Stimulated activated CD4-positive, alpha-beta T cell treated with anti-CD3 and anti-CD28 coated beads, Interleukin-12 subunit alpha, Interleukin-12 subunit beta, amount 100 ng/mL, for 24 hours (primary cell): ENCODE data around the gene NIBAN1.

Experiments
- DNase-seq, 2 experiments: peaks; one replicate each; pipeline ENCODE4 v3.0.0-alpha.2; 2020; ENCODE audit warnings: low read depth in 2 of 2

NIBAN1 gene

DNA sequence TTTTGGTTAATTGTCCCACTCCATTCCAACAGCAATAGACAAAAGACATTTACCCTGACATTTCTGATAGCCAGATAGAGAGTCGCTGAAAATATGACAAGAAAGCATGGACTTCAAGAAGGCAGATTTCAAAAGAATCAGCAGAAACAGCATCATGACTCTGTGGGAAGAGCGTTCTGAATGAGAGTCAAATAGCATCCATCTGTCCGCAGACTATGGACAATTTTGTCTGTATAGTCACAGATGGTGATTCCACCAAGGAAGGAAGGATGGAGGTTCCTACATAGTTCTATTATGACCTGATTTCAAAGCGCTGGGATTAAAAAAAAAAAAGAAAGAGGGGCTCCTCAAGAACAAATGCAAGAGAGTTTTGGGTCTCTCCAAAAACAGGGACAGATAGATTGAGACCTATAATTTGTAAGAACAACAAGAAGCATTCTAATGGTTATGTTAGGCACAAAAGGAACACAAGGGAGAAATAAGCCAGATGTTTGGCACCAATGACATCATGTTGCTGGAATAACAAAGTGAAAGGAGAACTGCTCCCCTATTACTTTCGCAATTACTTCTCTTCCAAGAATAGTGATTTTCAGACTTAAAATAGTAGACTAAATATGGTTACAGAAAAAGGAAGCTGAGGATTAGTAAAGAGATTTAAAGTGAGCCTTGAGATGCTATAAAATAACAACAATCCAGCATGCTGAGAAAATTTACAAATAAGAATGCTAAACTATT, 28.5 kb downstream of the NIBAN1 start:
- no peak for DNase-seq

DNA sequence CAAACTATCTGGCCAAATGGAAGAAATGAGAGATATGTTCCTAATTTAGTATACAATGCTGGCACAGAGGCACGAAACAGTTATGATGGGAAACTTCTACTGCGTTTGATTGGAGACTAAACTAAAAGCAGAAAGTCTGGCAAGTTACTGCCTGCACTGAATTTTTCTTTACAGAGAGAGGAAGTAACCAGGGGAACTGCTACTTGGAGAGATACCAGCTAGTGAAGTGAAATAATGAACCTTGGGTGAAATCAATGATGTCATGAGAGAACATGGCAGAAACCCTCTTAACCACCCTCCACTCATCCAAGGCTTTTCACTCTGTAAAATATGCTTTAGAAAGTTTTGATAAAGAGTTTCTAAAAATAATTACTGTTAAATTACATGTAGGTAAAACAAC, 29.3 kb downstream of the NIBAN1 start:
- no peak for DNase-seq

DNA sequence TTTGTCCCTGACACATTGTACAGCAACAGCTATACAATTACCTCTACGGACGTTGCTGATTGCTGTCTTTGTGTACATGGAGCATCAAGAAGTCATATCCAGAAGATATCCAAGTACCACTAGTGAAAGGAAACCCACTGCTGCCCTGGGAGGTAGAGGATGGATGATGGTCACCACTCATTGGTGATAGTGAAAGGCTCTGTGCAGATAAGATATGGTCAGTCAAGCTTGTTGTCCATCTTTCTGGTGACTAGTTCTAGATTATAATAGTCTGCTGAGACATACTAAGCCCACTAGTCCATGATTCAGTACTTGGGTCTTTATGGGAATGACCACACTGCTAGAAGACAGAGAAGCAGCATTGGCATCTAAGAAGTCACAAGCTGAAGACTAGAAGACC, 30.3 kb downstream of the NIBAN1 start:
- no peak for DNase-seq

DNA sequence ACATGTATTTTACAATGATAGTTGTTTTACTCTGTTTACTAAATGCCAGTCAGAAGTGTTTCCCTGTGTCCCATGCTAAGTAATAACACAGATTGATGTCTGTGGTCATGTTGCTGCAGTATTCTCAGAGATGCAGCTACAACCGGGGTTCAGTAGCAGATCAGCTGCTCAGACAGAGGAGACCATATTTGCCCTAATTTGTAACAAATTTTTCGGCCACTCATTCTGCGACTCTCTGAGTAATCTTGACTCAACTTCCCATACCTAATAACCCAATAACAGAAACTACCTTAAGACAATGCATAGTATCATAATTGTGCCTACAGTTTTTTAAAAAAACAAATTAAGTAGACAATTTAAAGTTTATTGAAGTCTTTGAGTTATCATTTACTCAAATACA, 32.6 kb downstream of the NIBAN1 start:
- peak in 1 of 2 experiments; percentile 4 for DNase-seq

DNA sequence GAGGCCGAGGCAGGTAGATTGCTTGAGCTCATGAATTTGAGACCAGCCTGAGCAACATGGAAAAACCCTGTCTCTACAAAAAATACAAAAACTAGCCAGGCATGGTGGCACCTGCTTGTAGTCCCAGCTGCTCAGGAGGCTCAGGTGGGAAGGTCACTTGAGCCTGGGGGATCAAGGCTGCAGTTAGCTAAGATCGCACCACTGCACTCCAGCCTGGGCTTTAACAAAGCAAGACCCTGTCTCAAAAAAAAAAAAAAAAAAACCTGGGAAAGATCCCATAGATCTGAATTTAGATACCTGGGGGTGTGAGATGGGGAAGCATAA, 32.9 kb downstream of the NIBAN1 start:
- DNase-seq: no peak

DNA sequence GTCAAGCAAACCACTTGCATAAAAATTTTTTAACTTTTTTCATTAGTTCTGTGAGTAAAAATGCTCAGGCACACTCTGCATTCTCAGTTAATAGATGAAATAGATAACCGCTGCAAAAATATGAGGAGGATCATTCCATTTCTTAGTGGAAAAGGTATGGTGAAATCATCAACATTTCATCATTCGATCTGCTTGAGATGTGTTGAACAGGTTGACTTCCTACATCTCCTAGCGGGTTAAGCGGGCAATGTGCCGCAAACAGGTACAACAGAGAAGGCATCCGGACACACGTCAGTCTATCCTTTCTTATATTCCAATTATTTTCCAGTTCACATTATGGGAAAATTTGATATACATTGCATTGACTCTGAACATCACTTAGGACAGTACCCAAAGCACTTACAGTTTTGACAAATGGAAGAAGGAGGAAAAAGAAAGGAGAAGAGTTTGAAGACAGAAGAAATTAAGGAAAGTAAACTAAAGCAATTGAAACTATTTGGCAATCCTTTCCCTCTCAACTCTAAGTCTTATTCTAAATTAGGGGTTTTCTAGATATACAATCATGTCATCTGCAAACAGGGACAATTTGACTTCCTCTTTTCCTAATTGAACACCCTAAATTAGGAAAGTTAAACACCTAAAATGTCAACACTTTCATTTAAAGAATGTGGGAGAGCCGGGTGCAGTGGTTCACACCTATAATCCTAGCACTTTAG, 33.5 kb downstream of the NIBAN1 start:
- no peak for DNase-seq

DNA sequence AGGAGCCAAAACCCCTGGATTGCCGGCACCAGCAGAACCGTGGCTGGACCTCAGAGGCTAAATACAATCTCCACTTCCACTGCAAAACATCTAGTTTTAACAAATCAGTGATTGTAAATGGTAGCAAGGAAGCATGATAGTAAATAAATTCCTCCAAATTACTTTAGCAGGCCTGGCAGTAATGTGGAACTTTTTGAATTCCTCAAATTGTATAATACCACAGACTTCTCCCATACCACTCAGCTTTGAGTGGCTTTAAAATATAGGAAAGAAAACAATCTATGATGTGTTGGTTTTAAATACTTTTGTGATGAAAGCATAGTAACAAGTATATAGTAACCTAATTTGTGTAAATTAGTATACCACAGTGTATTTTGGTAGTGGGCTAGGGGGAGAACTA, 34.1 kb downstream of the NIBAN1 start:
- DNase-seq: no peak

DNA sequence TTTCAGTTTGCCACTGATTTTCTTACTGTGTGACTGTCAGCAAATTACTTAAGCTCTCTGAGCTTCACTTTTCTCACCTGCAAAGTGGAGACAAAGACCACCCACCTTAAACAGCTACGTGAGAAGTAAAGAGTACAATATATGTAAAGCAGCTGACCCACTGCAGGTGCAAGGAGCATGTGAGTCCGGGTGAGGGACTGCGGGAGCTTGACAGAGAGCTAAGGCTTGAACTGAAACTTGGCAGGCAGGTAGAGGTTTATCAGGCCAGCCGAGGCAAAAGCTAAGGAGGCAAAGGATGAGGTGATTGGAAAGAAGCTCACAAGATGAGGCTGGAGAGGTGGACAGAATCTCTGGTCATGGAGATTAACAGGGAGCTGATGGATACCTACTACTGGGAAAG, 36.6 kb downstream of the NIBAN1 start:
- no peak for DNase-seq

DNA sequence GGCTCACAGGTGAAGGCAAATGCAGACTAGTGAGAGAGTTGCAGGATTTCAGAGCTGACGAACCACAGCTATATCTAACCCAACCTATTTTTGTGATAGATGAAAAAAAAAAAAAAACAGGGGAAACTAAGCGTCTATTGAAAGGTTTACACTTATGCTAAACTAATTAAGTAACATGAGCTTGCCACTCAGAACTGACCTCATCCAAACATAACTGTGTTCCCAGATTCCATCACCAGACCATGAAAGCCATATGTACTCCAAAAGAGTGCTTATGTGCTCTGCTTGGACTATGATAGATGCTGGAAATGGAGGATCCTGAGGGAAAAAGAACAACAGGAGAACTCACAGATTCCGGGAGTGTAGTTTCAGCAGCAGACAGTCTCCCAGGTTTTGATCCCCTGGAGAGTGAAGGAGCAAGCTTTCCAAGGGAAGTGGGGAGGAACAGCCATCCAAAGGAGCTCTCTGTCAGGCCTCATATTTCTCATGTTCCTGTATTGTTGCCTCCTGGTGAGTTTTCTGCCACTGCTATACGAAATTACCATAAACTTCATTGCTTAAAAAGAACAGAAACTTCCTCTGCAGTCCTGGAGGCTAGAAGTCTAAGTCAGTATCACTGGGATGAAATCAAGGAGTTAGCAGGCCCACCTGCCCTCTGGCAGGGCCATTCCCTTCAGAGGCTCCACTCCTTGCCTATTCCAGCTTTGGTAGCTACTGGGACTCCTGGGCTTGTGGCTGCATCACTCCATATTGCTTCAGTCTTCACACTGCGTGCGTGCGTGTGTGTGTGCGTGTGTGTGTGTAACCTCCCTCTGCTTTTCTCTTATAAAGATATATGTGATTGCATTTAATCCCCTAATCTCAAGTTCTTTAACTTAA, 38.1 kb downstream of the NIBAN1 start:
- no peak for DNase-seq

DNA sequence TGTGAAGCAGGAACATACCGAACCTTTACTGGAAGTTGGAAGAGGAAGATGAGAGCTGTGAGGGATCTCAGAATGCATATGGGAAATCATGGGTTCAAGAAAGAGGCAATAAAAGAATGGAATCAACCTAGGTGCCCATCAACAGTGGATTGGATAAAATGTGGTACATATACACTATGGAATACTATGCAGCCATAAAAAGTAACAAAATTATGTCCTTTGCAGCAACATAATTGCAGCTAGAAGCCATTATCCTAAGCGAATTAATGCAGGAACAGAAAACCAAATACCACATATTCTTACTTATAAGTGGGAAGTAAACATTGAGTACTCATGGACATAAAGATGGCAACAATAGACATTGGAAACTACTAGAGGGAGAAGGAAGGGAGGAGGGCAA, 40.4 kb downstream of the NIBAN1 start:
- no peak for DNase-seq

DNA sequence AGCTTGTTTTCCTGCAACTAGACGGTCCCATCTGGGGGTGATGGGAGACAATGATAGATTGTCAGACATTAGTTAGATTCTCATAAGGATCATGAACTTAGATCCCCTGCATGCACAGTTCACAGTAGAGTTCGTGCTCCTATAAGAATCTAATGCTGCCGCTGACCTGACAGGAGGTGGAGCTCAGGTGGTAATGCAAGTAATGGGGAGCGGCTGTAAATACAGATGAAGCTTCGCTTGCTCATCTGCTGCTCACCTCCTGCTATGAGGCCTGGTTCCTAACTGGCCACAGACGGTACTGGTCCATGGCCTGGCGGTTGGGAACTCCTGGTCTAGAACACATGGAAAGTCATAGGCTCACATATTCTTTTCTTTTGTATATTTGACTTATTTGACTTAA, 42.0 kb downstream of the NIBAN1 start:
- DNase-seq: no peak

DNA sequence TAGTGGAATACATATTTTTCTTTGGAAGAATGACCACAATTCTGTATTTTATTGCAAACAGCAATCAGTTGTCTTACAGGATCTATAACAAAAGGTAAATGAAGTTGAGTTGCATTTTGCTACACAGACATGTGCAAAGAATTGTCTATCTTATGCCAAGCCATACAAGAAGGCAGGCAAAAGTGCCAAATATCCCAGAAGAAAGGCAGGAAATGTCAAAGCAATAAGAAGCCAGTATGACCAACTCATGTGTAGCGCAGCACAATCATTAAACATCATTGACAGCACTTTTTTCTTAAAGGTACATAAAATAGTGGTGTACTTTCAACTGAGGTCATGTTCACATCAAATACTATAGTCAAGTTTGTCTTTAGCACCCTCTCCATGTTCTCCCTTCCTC, 42.7 kb downstream of the NIBAN1 start:
- no peak for DNase-seq

DNA sequence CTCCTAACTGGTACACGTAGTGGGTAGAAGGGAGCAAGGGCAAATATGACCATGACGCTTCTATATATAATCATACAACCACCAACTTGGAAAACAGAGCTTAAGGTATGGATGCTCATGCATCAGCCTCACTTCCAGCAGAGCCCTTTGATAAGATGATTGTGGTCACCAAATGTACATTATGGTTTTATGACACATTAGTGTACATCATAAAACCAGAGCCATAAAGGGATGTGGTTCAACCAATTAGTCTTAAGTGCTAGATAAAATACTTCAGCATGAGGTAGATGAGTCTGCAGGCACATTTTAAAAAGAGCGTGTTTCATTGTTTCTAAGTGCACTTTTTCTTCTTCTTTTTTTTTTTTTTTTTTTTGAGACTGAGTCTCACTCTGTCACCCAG, 43.7 kb downstream of the NIBAN1 start:
- no peak for DNase-seq

DNA sequence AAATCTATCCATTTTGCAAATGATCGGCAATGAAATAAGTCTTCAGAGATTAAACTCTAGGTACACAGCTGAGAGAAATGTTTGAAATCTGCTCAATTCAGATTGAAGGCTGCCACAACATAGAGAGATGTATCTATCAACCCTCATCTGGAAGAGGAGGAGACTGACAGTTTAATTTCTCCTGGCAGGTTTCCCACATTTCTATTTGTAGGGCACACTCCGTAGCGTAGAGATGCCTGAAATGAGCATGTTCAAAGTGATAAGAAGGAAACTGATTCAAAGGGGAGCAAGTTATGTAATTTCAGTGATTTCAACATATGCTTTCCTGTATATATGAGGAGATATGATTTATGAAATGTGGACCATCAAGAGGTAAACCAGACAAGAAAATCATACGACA, 44.1 kb downstream of the NIBAN1 start:
- no peak for DNase-seq

DNA sequence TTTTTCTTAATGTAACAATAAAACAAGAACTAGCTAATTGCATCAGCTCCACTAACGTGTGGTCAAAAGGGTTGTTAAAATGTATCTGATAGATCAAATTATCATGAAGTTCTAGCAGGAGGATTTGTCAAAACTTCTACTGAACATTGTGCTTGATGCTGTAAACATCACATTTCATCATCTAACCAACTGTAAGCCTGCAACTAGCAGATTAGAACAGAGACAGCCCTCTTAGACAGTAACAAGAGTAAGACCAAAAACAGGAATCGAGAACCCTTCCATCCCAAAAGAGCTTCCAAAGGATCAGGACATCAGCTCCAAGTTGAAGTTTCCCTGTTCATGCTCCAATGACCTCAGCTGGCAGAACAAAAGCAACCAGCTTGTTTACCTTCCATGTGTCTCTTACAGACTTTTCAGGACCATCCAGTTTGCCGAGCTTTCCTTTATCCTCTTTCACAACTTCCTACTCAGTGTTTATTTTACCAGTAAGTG, 44.6 kb downstream of the NIBAN1 start:
- DNase-seq: no peak

DNA sequence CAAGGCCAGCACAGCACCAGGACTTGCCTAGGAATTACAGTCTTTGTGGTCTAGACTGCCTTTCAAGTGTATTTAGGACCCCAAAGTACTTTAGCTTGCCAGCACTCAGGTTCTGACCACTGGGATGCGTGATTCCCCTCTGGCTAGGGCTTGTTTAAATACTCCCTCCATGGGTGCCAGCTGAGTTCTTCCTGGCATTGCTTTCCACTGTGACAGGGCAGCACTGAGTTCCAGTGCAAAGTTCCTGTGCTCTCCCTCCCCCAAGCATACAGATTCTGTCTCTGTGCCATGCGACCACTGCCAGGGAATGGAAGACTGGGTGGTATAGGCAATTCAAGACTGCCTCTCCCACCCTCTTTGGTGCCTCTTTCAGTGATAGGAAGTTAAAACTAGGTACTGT, 45.9 kb downstream of the NIBAN1 start:
- no peak for DNase-seq
